HS-27A (cell line): ENCODE measurements around the gene NOTCH2.

Experiments
- DNase-seq: peaks from one replicate; pipeline ENCODE4 v3.0.0-alpha.2; 2012; ENCODE audit warnings: low read depth, missing footprints

NOTCH2 gene

GRCh38 chr1:119873135-119874015, 196.1 kb downstream of the NOTCH2 start:
- DNase-seq, result no peak

DNA sequence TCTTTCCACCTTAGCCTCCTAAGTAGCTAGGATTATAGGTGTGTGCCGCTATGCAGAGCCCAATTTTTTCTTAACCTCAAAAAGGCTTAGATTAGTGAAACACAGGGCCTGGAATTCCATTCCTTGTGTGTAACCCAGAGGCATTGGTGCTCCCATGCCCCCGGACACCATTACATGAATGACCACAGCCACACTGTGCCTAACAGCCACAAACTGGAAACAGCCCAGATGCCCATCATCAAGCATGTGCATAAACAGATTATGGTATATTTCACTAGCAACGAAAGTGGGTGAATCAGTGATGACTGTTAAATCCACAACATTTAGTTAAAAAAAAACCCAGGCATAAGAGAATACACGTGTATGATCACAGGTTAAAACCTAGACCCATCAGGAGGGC, 197.6 kb downstream of the NOTCH2 start:
- no peak for DNase-seq

- peak; percentile 62 for DNase-seq
Measured at GRCh38 chr1:119870917-119871596, 198.4 kb downstream of the NOTCH2 start.

DNA sequence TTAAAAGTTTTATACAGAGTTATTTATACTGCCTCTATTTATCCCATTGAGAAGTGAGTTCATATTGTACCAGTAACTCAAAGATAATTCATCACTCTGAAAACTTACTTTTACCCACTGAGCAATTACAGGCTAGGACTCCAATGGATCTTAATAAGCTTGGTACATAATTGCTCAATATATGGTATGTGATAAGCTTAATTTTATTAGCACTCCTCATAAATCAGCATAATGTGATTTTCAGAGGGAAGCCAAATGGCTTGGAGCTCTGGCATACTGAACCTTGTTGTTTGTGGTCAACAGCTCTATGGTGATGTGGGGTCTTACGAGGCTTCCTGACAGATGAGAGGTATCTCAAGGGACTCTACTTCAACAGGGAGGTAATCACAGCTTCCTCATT, 199.5 kb downstream of the NOTCH2 start:
- no peak for DNase-seq

- DNase-seq, result no peak
Measured at GRCh38 chr1:119868176-119868575, 201.3 kb downstream of the NOTCH2 start.

DNA sequence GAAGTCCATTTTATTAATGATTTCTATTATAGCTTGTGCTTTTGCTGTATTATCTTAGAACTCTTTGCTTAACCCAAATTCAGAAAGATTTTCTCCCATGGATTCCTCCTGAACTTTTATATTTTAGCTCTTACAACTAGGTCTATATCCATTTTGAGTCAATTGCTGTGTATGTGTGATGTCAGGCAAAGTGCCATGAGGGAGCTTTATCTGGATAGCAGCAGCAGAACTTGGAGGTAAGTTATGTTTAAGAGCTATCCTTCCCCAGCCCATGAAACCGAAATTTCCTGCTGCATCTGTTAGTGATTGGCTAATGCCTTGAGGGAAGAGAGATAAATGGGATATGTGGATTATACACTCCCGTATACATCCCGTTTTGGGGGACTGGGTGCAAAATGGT, 203.0 kb downstream of the NOTCH2 start:
- no peak for DNase-seq

GRCh38 chr1:119865627-119866026, 203.8 kb downstream of the NOTCH2 start:
- no peak for DNase-seq

- DNase-seq, result no peak
Measured at GRCh38 chr1:119862276-119862675, 207.2 kb downstream of the NOTCH2 start.
